HG03135 (cell line): ENCODE results near the gene PCK2.

Experiments
- ATAC-seq: cut with Tn5 transposase; IDR thresholded peaks from one replicate; pipeline ENCODE4 v1.9.1; 2021; ENCODE audit warnings: mild to moderate bottlenecking, moderate library complexity; ENCODE audit not compliant: unreplicated experiment

The PCK2 gene

GRCh38 chr14:24150567-24150966 lies 56.5 kb downstream of the PCK2 start:
- ATAC-seq: no peak

GRCh38 chr14:24150993-24151392 lies 56.9 kb downstream of the PCK2 start:
- no peak for ATAC-seq

DNA sequence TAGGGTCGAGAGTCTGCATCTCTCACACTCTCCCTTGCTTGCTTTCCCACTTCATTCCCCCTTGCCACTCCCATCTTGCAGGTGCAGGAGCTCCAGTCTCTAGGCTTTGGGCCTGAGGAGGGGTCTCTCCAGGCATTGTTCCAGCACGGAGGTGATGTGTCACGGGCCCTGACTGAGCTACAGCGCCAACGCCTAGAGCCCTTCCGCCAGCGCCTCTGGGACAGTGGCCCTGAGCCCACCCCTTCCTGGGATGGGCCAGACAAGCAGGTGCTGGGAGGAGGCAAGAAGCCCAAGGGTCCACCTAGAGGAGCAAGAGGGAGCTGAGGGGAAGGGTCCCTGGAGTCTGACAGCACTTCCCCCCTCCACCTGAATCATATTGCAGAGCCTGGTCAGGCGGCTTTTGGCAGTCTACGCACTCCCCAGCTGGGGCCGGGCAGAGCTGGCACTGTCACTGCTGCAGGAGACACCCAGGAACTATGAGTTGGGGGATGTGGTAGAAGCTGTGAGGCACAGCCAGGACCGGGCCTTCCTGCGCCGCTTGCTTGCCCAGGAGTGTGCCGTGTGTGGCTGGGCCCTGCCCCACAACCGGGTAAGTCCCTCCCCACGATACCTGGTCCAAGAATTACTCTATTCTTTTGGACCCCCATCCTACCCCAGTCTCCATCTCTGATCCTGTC lies 57.4 kb downstream of the PCK2 start:
- ATAC-seq: no peak
